ENCODE data around the gene PARD3B.

Gene PARD3B

GRCh38 chr2:205650450-205650849 is 1105.2 kb downstream of the PARD3B start:
- no peak for DNase-seq

GRCh38 chr2:205650931-205651330 is 1105.7 kb downstream of the PARD3B start:
- no peak for DNase-seq

- no peak for DNase-seq
Observed at GRCh38 chr2:205651719-205652118, 1106.4 kb downstream of the PARD3B start.

- no peak for DNase-seq
Observed at GRCh38 chr2:205654878-205655605, 1109.8 kb downstream of the PARD3B start.

- DNase-seq = no peak
Observed at GRCh38 chr2:205655779-205656456, 1110.6 kb downstream of the PARD3B start.

- DNase-seq = no peak
Observed at GRCh38 chr2:205656461-205656860, 1111.2 kb downstream of the PARD3B start.

- no peak for DNase-seq
Observed at GRCh38 chr2:205656941-205657340, 1111.7 kb downstream of the PARD3B start.

GRCh38 chr2:205657579-205657978 is 1112.3 kb downstream of the PARD3B start:
- DNase-seq = no peak

GRCh38 chr2:205658068-205658467 is 1112.8 kb downstream of the PARD3B start:
- no peak for DNase-seq

- no peak for DNase-seq
Observed at GRCh38 chr2:205658572-205658971, 1113.3 kb downstream of the PARD3B start.

- no peak for DNase-seq
Observed at GRCh38 chr2:205659922-205660321, 1114.6 kb downstream of the PARD3B start.

GRCh38 chr2:205660521-205661124 is 1115.3 kb downstream of the PARD3B start:
- DNase-seq = no peak

- DNase-seq = no peak
Observed at GRCh38 chr2:205661281-205661680, 1116.0 kb downstream of the PARD3B start.

- DNase-seq = no peak
Observed at GRCh38 chr2:205662206-205662965, 1117.1 kb downstream of the PARD3B start.

- no peak for DNase-seq
Observed at GRCh38 chr2:205665791-205666190, 1120.5 kb downstream of the PARD3B start.

Measured in NCI-H2081 treated with DMSO at 0.1 percent for 48 hours (cell line).